Measurements from ENCODE around the gene NCAPG. TPM values are rescaled to one million over a fixed set of nuclear protein-coding genes. Genes with fewer than 3 reads are reported as not detected.
A peak's percentile ranks its signal among the peaks of the same experiment; 100 is the strongest.

The NCAPG gene
- total and polyA plus RNA-seq, 9 of the 15 experiments (the other 6 are each of a cell fraction or from before 2014, with no cell fraction given): 25.6 to 102 (median 65.3) TPM

DNA sequence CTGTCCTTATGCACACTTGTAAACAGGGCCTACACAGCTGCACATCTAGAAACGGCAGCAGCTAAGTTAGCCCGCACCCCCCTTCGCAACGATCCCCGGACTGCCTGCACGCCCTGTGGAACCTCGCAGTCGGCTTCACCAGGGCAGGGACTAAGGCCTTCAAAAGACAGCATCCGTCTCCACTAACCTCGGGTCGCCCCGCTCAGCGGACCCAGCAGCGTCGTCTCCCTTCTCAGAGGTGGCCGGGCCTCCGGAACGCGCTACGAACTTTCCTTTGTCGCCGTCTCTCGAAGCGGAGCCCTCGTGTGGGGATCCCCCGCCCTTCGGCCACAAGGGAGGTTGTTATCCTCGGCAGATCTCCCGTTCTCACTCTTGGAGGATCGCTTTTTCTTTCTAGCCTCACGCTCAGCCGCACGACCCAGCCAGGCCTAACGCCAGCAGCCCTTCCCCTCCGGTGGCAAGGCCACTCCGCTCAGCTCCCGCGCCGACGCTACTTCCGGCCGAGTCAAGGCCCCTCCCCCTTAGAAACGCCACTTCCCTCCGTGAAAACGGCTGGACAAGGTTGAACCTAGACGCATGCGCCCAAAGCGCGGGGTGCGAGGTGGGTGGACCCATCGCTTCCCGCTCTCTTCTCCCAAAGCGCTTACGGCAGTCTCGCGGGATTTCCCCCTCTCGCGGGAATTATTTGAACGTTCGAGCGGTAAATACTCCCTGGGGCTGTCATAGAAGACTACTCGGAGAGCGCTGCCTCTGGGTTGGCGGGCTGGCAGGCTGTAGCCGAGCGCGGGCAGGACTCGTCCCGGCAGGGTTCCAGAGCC is at the start of gene NCAPG, which contains the start of gene DCAF16 (continued):
- TF ChIP-seq, protein P1, sequence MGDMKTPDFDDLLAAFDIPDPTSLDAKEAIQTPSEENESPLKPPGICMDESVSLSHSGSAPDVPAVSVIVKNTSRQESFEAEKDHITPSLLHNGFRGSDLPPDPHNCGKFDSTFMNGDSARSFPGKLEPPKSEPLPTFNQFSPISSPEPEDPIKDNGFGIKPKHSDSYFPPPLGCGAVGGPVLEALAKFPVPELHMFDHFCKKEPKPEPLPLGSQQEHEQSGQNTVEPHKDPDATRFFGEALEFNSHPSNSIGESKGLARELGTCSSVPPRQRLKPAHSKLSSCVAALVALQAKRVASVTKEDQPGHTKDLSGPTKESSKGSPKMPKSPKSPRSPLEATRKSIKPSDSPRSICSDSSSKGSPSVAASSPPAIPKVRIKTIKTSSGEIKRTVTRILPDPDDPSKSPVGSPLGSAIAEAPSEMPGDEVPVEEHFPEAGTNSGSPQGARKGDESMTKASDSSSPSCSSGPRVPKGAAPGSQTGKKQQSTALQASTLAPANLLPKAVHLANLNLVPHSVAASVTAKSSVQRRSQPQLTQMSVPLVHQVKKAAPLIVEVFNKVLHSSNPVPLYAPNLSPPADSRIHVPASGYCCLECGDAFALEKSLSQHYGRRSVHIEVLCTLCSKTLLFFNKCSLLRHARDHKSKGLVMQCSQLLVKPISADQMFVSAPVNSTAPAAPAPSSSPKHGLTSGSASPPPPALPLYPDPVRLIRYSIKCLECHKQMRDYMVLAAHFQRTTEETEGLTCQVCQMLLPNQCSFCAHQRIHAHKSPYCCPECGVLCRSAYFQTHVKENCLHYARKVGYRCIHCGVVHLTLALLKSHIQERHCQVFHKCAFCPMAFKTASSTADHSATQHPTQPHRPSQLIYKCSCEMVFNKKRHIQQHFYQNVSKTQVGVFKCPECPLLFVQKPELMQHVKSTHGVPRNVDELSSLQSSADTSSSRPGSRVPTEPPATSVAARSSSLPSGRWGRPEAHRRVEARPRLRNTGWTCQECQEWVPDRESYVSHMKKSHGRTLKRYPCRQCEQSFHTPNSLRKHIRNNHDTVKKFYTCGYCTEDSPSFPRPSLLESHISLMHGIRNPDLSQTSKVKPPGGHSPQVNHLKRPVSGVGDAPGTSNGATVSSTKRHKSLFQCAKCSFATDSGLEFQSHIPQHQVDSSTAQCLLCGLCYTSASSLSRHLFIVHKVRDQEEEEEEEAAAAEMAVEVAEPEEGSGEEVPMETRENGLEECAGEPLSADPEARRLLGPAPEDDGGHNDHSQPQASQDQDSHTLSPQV (IDR thresholded peaks at IDR 0.05): no peak
- TF ChIP-seq FOXK2 (conservative IDR thresholded peaks at IDR 0.05 in 1 of 2, IDR thresholded peaks at IDR 0.05 in 1 of 2; ENCODE audit: low read depth in 2 of 2) (peak; percentile 24 to 53; a peak in 3 of 4 replicates), ETV5 (CRISPR knock-in tag; IDR thresholded peaks at IDR 0.05; ENCODE audit: low read depth) (peak; percentile 87), L3MBTL2 (IDR thresholded peaks at IDR 0.05) (peak; percentile 95), PCBP1 (IDR thresholded peaks at IDR 0.05; ENCODE audit: low read depth, low read length, poor library complexity, severe bottlenecking) (peak; percentile 22), TBL1XR1 (IDR thresholded peaks at IDR 0.05; ENCODE audit: low read length in 2 of 2) (no peak), BRD4 (IDR thresholded peaks at IDR 0.05) (0 out of 2 replicates have a peak, but pooled peaks have one; percentile 63), ELF2 (CRISPR knock-in tag; IDR thresholded peaks at IDR 0.05) (no peak), GABPA (tag; conservative IDR thresholded peaks at IDR 0.05; ENCODE audit: low read depth) (peak; percentile 95), ZNF717 (CRISPR knock-in tag; IDR thresholded peaks at IDR 0.05) (no peak), CBX1 (IDR thresholded peaks at IDR 0.05; ENCODE audit: low read depth) (no peak), EGR1 (conservative IDR thresholded peaks at IDR 0.05) (no peak), SAP30 (IDR thresholded peaks at IDR 0.05; ENCODE audit: borderline replicate concordance, insufficient read depth, low read depth, low read length, poor library complexity, severe bottlenecking) (peak; percentile 88), GTF2A2 (tag; IDR thresholded peaks at IDR 0.05) (no peak), MEIS2 (IDR thresholded peaks at IDR 0.05; ENCODE audit: partially characterized antibody) (peak; percentile 45), ZKSCAN8 (CRISPR knock-in tag; IDR thresholded peaks at IDR 0.05) (no peak), CBFA2T2 (conservative IDR thresholded peaks at IDR 0.05) (no peak), DIDO1 (tag; IDR thresholded peaks at IDR 0.05; ENCODE audit: low read depth) (no peak), MECOM (CRISPR knock-in tag; IDR thresholded peaks at IDR 0.05) (no peak), ILF3 (IDR thresholded peaks at IDR 0.05; ENCODE audit: borderline replicate concordance) (no peak)
- TF ChIP-seq, protein P2, sequence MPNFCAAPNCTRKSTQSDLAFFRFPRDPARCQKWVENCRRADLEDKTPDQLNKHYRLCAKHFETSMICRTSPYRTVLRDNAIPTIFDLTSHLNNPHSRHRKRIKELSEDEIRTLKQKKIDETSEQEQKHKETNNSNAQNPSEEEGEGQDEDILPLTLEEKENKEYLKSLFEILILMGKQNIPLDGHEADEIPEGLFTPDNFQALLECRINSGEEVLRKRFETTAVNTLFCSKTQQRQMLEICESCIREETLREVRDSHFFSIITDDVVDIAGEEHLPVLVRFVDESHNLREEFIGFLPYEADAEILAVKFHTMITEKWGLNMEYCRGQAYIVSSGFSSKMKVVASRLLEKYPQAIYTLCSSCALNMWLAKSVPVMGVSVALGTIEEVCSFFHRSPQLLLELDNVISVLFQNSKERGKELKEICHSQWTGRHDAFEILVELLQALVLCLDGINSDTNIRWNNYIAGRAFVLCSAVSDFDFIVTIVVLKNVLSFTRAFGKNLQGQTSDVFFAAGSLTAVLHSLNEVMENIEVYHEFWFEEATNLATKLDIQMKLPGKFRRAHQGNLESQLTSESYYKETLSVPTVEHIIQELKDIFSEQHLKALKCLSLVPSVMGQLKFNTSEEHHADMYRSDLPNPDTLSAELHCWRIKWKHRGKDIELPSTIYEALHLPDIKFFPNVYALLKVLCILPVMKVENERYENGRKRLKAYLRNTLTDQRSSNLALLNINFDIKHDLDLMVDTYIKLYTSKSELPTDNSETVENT (CRISPR knock-in tag; IDR thresholded peaks at IDR 0.05): peak; percentile 57; the same call in 1 of the 2 replicates
- TF ChIP-seq, protein P3, sequence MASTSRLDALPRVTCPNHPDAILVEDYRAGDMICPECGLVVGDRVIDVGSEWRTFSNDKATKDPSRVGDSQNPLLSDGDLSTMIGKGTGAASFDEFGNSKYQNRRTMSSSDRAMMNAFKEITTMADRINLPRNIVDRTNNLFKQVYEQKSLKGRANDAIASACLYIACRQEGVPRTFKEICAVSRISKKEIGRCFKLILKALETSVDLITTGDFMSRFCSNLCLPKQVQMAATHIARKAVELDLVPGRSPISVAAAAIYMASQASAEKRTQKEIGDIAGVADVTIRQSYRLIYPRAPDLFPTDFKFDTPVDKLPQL (IDR thresholded peaks at IDR 0.05; ENCODE audit: extremely low read depth, insufficient read length): no peak

All from K562 (cell line).